GM21786 (cell line): Measurements from ENCODE around the gene DCUN1D2.
"Not testable (repeated sequence)": the region's sequence is repeated elsewhere in the genome, so short reads cannot be mapped to it uniquely, and the experiment has no call there.

ENCODE experiments used
- ATAC-seq: cut with Tn5 transposase; IDR thresholded peaks from one replicate; pipeline ENCODE4 v1.9.1; 2021; ENCODE audit not compliant: unreplicated experiment

The DCUN1D2 gene

GRCh38 chr13:113449693-113450347 is 40.7 kb downstream of the DCUN1D2 start:
- ATAC-seq: no peak

- no peak for ATAC-seq
Measured at GRCh38 chr13:113448885-113449692, 41.4 kb downstream of the DCUN1D2 start.

GRCh38 chr13:113448545-113448884 is 42.0 kb downstream of the DCUN1D2 start:
- ATAC-seq: no peak

GRCh38 chr13:113447596-113447995 is 42.9 kb downstream of the DCUN1D2 start:
- no peak for ATAC-seq

GRCh38 chr13:113446488-113446854 is 44.0 kb downstream of the DCUN1D2 start:
- ATAC-seq: no peak

GRCh38 chr13:113445791-113446487 is 44.6 kb downstream of the DCUN1D2 start:
- no peak for ATAC-seq

GRCh38 chr13:113443991-113444390 is 46.5 kb downstream of the DCUN1D2 start:
- ATAC-seq: no peak

GRCh38 chr13:113442985-113443362 is 47.5 kb downstream of the DCUN1D2 start:
- no peak for ATAC-seq

GRCh38 chr13:113442354-113442984 is 48.0 kb downstream of the DCUN1D2 start:
- no peak for ATAC-seq

- ATAC-seq: no peak
Measured at GRCh38 chr13:113441661-113442060, 48.9 kb downstream of the DCUN1D2 start.

GRCh38 chr13:113437408-113438010 is 53.0 kb downstream of the DCUN1D2 start:
- ATAC-seq: no peak

GRCh38 chr13:113436866-113437265 is 53.6 kb downstream of the DCUN1D2 start:
- ATAC-seq: not testable (repeated sequence)

- not testable (repeated sequence) for ATAC-seq
Measured at GRCh38 chr13:113435907-113436306, 54.6 kb downstream of the DCUN1D2 start.

- no peak for ATAC-seq
Measured at GRCh38 chr13:113433391-113433916, 57.1 kb downstream of the DCUN1D2 start.

GRCh38 chr13:113432506-113433270 is 57.8 kb downstream of the DCUN1D2 start:
- ATAC-seq: no peak

- ATAC-seq: no peak
Measured at GRCh38 chr13:113431171-113431570, 59.3 kb downstream of the DCUN1D2 start.

- no peak for ATAC-seq
Measured at GRCh38 chr13:113430378-113431110, 60.0 kb downstream of the DCUN1D2 start.

GRCh38 chr13:113429608-113429985 is 60.9 kb downstream of the DCUN1D2 start:
- no peak for ATAC-seq

GRCh38 chr13:113428871-113429607 is 61.5 kb downstream of the DCUN1D2 start:
- ATAC-seq: no peak
